Measurements from ENCODE around the gene SLC14A1. TPM values are rescaled to one million over a fixed set of nuclear protein-coding genes. Genes with fewer than 3 reads are reported as not detected.

Gene SLC14A1
- total RNA-seq, 4 donors from 2014 or later: 3.0 to 16.0 (median 10.1) TPM

- no peak overlapping the region for H3K27ac ChIP-seq
- H3K27me3 ChIP-seq: no peaks in the 10 kb centered on the region
- no peak for TF ChIP-seq POLR2A (IDR thresholded peaks at IDR 0.05)
- no peak for TF ChIP-seq CTCF (IDR thresholded peaks at IDR 0.05)
- TF ChIP-seq EP300 (IDR thresholded peaks at IDR 0.05): no peak
- no peak for TF ChIP-seq POLR2AphosphoS5 (IDR thresholded peaks at IDR 0.05)
Observed at GRCh38 chr18:45801416-45802004, 77.5 kb downstream of the SLC14A1 start.

More at GRCh38 chr18:45801416-45802004, 77.5 kb downstream of the SLC14A1 start:
- Histone ChIP-seq H3K4me3 (no peak overlapping the region), H3K9me3 (no peaks in the 10 kb centered on the region), H3K36me3 (no peaks in the 10 kb centered on the region), H3K4me1 (no peaks in the 10 kb centered on the region)
- WGBS: 83% methylated on average over 1 of the region's 1 CpG
- DNase-seq (ENCODE audit: low spot score in 2 of 2): no peak

Other genes starting within 250 kb of the SLC14A1 start
- gene SLC14A2, start 108.7 kb upstream of the SLC14A1 start, total RNA-seq: under 1 TPM in 1 of 4 donors, not detected in 3; 0.31 TPM
- gene SIGLEC15, start 101.5 kb downstream of the SLC14A1 start, total RNA-seq: 1 to 10 TPM in 1 of 4 donors, under 1 TPM in 2, not detected in 1; 0.57 to 3.4 (median 0.98) TPM
- gene EPG5, start 243.1 kb downstream of the SLC14A1 start, total RNA-seq: 100 to 1,000 TPM in 1 of 4 donors, 10 to 100 TPM in 3; 31.5 to 107 (median 53.5) TPM

Data from suprapubic skin (tissue), 4 donors.